Ovary (tissue), 3 donors: ENCODE results near the gene ARHGEF33.

Source experiments
- EP300 ChIP-seq: sonication (generic); formaldehyde crosslinking; IDR thresholded peaks from one replicate; pipeline ENCODE4 v1.6.1; 2017; ENCODE audit warnings: antibody characterized with exemption
- POLR2A ChIP-seq: fragments of 450-650 bp; IDR thresholded peaks from one replicate; pipeline ENCODE4 v1.6.1; 2017; ENCODE audit warnings: antibody characterized with exemption, mild to moderate bottlenecking, moderate library complexity
- TF ChIP-seq, protein P1 (sequence below), 3 donors: fragments of 450-650 bp in 2 of 3; fragments of 200-600 bp in 1 of 3; IDR thresholded peaks; one replicate each; pipeline versions ENCODE4 v1.5.1 to v1.8.0; 2016 to 2022; ENCODE audit warnings: antibody characterized with exemption in 3 of 3, mild to moderate bottlenecking in 1 of 3
- donor health status: DM: no; HTN: no; CAD: no.

DNA sequence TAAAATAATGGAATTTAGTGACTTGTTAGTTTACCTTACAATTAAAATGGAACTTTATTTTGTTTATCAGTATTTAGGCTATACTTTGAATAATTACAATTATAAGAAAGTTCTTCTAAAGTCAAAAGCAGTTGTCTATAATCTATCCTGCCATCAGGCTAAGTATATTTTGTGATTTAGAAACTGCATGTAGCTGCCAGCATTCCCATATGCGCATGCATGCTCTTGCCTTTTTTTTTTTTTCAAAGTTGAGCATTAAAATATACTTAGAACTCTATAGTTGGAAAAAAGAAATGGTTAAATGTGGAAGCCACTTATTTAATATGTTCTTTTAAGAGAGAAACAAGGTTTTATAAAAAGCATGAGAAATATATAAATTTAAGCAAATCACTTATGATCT is 99.0 kb downstream of the ARHGEF33 start:
- TF ChIP-seq, protein P1, sequence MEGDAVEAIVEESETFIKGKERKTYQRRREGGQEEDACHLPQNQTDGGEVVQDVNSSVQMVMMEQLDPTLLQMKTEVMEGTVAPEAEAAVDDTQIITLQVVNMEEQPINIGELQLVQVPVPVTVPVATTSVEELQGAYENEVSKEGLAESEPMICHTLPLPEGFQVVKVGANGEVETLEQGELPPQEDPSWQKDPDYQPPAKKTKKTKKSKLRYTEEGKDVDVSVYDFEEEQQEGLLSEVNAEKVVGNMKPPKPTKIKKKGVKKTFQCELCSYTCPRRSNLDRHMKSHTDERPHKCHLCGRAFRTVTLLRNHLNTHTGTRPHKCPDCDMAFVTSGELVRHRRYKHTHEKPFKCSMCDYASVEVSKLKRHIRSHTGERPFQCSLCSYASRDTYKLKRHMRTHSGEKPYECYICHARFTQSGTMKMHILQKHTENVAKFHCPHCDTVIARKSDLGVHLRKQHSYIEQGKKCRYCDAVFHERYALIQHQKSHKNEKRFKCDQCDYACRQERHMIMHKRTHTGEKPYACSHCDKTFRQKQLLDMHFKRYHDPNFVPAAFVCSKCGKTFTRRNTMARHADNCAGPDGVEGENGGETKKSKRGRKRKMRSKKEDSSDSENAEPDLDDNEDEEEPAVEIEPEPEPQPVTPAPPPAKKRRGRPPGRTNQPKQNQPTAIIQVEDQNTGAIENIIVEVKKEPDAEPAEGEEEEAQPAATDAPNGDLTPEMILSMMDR (IDR thresholded peaks at IDR 0.05), result no peak
- TF ChIP-seq POLR2A (no peak), EP300 (no peak)
